ENCODE data around the gene RAB22A. TPM values are rescaled to one million over a fixed set of nuclear protein-coding genes. Genes with fewer than 3 reads are reported as not detected.
A peak's percentile ranks its signal among the peaks of the same experiment; 100 is the strongest.

Gene RAB22A, protein sequence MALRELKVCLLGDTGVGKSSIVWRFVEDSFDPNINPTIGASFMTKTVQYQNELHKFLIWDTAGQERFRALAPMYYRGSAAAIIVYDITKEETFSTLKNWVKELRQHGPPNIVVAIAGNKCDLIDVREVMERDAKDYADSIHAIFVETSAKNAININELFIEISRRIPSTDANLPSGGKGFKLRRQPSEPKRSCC
- 23.5 and 25.4 TPM in 2 replicates for total RNA-seq (2014; rRNA removed; shearing (Covaris generic))

DNA sequence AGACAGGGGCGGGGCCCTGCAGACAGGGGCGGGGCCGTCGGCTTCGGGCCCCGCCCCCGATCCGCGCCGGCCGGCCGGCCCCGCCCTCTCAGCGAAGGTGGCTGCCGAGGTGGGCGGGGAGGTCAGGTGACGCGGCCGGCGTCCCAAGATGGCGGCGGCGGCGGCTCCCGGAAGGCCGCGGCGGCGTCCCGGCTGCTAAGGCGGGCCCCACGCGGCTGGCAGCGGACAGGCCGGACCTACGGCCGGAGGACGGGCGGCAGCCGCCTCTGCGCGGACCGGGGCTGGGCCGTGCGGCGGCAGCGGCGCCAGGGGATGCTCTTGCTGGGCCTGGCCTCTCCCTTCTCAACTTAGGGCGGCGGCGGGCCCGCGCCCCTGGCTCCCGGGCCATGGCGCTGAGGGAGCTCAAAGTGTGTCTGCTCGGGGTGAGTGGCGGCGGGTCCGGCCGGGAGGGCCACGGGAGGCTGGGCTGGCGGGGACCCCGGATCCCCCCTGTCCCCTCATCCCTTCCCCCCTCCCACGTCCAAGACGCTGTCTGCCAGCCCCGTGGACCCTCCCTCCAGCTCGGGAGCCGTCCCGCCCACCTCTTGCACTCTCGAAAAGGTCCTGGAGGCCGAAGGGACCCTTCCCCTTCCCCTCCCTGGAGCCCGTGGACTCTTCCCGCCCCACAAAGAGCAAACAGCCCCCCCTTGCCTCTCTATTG lies at the start of gene RAB22A:
Gene RAB22A (plus strand): TSS at position 125 of the 700 bp plus-strand sequence. CDS start 262 bp downstream, at position 387.
- peak; percentile 86 to 93 for DNase-seq
- no peaks in the 10 kb centered on the region for H3K27me3 ChIP-seq

GRCh38 chr20:58260006-58260405 lies 49.5 kb upstream of the RAB22A start:
- no peak overlapping the region for H3K4me3 ChIP-seq
- no peaks in the 10 kb centered on the region for H3K9me3 ChIP-seq (replicated peaks)
- DNase-seq: no peak
- no peaks in the 10 kb centered on the region for H3K27me3 ChIP-seq
- no peaks in the 10 kb centered on the region for H3K4me1 ChIP-seq
- peaks cover 6% of the 10 kb centered on the region for H3K36me3 ChIP-seq
- no peak overlapping the region for H3K27ac ChIP-seq

More for the DNA sequence above, at the start of gene RAB22A:
- H3K9me3 ChIP-seq (replicated peaks): no peaks in the 10 kb centered on the region
- H3K4me3 ChIP-seq: peak within 1 kb of the TSS; percentile 99
- peaks cover 25% of the 10 kb centered on the region for H3K36me3 ChIP-seq
- H3K4me1 ChIP-seq: peaks cover 18% of the 10 kb centered on the region
- H3K27ac ChIP-seq: peak within 1 kb of the TSS; percentile 78

DNA sequence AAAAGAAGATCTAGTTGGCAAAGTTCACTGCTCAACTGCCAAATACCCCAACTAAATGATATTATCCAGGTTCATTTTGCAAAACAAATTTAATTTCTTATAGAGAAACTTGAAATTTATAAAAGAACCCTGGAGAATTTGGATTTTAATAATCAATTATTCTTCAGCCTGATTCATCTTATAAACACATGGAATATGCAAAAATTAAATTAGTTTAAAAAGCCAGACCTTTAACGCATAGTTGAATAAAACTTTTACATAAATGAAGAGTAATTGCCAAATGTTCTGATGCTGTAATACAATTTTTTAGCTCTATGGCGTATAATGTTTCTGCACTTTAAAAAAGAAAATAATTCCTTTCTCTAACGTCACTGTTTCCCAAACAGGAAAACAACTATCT lies 47.9 kb upstream of the RAB22A start:
- no peak for DNase-seq
- Histone ChIP-seq H3K36me3 (peaks cover 12% of the 10 kb centered on the region), H3K4me3 (no peak overlapping the region), H3K27ac (no peak overlapping the region), H3K4me1 (no peaks in the 10 kb centered on the region), H3K27me3 (no peaks in the 10 kb centered on the region), H3K9me3 (replicated peaks) (no peaks in the 10 kb centered on the region)

DNA sequence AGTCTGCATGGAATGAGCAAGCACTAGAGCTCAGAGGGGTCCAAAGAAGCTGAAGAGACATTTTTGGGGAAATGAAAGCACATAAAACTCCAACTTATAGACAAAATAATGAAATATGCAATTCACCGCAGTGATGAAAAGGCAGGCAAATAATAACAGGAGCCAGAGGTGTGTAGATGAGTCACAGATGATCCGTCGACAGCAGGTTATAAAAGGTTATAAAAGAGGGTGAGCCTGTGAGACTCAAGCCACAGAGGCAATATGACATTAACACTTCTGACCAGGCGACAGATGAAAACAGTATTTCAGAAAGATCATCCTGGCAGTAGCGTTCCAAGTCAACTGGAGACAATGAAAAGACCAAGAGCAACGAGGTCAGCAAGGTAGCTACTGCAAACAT lies 45.2 kb upstream of the RAB22A start:
- no peak overlapping the region for H3K27ac ChIP-seq
- H3K4me1 ChIP-seq: no peaks in the 10 kb centered on the region
- H3K4me3 ChIP-seq: no peak overlapping the region
- no peak for DNase-seq
- H3K9me3 ChIP-seq (replicated peaks): no peaks in the 10 kb centered on the region
- peaks cover 12% of the 10 kb centered on the region for H3K36me3 ChIP-seq
- no peaks in the 10 kb centered on the region for H3K27me3 ChIP-seq

DNA sequence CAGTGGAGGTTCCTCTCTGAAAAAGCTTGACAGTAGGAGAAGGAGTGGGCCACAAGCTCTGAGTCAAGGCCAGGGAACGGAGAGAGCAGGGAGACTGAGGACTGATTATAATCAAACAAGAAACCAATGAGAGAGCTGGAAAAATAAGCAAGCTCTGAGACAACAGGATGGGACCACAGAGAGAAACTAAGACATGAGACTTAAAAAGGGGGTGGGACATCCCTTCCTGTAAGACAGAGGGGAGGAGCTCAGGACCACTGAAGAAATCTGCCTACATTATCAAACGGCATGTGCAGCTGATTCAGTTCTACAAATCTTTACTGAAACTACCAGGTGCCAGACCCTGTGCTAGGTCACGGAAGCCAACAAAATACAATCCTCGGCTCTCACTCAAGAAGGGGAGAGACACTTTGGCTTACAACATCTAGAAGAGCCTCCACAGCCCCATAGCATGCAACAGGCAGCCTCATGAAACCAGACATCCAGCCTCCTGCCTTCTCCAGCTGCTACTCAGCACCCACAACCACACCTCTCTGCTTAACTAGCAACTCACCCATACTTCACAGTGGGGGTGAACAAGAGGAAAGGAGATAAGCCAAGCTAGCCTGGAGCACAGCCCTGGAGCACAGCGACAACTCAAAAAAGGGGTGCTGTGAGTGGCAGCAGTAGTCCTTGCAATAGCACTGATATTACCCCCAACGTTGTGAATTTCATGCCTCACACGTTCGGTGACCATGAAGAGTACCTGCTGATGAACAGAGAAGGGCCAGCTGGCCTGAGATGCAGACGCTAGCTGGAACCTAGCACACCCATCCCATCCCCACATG lies 41.9 kb upstream of the RAB22A start:
- no peak overlapping the region for H3K27ac ChIP-seq
- no peaks in the 10 kb centered on the region for H3K27me3 ChIP-seq
- H3K9me3 ChIP-seq (replicated peaks): no peaks in the 10 kb centered on the region
- DNase-seq: no peak
- peaks cover 5% of the 10 kb centered on the region; the same call in 1 of the 2 replicates for H3K4me1 ChIP-seq
- peaks cover 19% of the 10 kb centered on the region for H3K36me3 ChIP-seq
- H3K4me3 ChIP-seq: no peak overlapping the region

- H3K4me1 ChIP-seq: peaks cover 5% of the 10 kb centered on the region; the same call in 1 of the 2 replicates
- H3K36me3 ChIP-seq: peaks cover 15% of the 10 kb centered on the region
- H3K4me3 ChIP-seq: no peak overlapping the region
- 0 out of 2 replicates have a peak, but pooled peaks cover 3% of the 10 kb centered on the region for H3K9me3 ChIP-seq (replicated peaks)
- H3K27me3 ChIP-seq: no peaks in the 10 kb centered on the region
- DNase-seq: no peak
- no peak overlapping the region for H3K27ac ChIP-seq
These were observed 41.1 kb upstream of the RAB22A start for GRCh38 chr20:58268421-58268821.

DNA sequence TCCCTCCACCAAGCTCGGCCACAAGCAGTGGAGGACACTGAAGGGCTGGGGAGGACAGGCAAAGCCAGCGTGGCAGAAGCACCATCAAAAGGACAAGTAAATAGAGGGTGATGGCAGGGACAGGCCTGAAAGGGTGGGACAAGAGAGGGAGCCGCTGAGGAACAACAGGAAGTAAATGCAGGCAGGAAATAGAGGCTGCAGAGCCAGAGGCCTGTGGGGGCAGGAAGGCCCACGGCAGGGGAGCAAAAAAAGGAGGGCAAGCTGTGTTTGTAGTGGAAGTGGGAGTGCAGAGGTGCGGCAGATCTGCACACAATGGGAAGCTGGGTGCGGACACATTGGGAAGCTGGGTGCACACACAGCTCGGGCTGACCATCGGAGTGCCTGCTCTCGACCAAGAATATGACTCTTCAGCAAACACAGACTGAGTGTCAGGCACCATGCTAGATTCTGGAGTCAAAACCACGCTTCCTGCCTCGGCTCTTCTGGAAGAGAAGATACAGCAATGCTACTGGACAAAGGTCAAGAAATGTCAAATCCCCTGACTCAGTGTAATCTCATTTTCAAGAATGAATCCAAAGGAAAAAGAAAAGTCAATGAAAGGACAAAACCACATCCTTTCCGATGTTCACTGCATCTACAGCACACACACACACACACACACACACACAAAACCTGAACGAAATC lies 40.4 kb upstream of the RAB22A start:
- peaks cover 5% of the 10 kb centered on the region; the same call in 1 of the 2 replicates for H3K9me3 ChIP-seq (replicated peaks)
- no peak overlapping the region for H3K4me3 ChIP-seq
- no peak for DNase-seq
- peaks cover 15% of the 10 kb centered on the region for H3K36me3 ChIP-seq
- H3K27me3 ChIP-seq: no peaks in the 10 kb centered on the region
- no peak overlapping the region for H3K27ac ChIP-seq
- H3K4me1 ChIP-seq: peaks cover 5% of the 10 kb centered on the region; the same call in 1 of the 2 replicates

- H3K4me3 ChIP-seq: no peak overlapping the region
- H3K36me3 ChIP-seq: peaks cover 7% of the 10 kb centered on the region
- H3K27me3 ChIP-seq: no peaks in the 10 kb centered on the region
- no peak overlapping the region for H3K27ac ChIP-seq
- H3K4me1 ChIP-seq: peaks cover 5% of the 10 kb centered on the region; the same call in 1 of the 2 replicates
- peak in 1 of 2 experiments; percentile 21 for DNase-seq
- peaks cover 13% of the 10 kb centered on the region; the same call in 1 of the 2 replicates for H3K9me3 ChIP-seq (replicated peaks)
These were observed 37.7 kb upstream of the RAB22A start for GRCh38 chr20:58271606-58272351.

DNA sequence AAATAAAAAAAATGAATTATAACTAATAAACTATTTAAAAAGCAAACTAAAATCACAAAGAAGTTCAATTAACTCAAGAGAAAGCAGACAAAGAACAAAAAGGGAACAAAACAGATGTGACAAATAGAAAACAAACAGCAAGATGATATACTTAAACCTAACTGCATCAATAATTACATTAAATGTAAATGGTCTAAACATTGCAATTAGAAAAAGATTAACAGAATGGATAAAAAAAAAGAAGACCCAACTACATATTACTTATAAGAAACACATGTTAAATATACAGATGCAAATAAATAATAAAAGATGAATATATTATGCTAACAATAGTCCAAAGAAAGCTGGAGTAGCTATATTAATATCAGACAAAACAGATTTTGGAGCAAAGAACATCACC lies 35.1 kb upstream of the RAB22A start:
- Histone ChIP-seq H3K4me1 (peaks cover 5% of the 10 kb centered on the region; the same call in 1 of the 2 replicates), H3K36me3 (peaks cover 7% of the 10 kb centered on the region), H3K9me3 (replicated peaks) (peaks cover 13% of the 10 kb centered on the region; the same call in 1 of the 2 replicates), H3K27ac (no peak overlapping the region), H3K27me3 (no peaks in the 10 kb centered on the region), H3K4me3 (no peak overlapping the region)
- DNase-seq: no peak

- Histone ChIP-seq H3K9me3 (replicated peaks) (peaks cover 13% of the 10 kb centered on the region; the same call in 1 of the 2 replicates), H3K27me3 (no peaks in the 10 kb centered on the region), H3K27ac (no peak overlapping the region), H3K36me3 (peaks cover 2% of the 10 kb centered on the region), H3K4me3 (no peak overlapping the region), H3K4me1 (peaks cover 1% of the 10 kb centered on the region; the same call in 1 of the 2 replicates)
- no peak for DNase-seq
These were observed 32.4 kb upstream of the RAB22A start for GRCh38 chr20:58277107-58277506.

DNA sequence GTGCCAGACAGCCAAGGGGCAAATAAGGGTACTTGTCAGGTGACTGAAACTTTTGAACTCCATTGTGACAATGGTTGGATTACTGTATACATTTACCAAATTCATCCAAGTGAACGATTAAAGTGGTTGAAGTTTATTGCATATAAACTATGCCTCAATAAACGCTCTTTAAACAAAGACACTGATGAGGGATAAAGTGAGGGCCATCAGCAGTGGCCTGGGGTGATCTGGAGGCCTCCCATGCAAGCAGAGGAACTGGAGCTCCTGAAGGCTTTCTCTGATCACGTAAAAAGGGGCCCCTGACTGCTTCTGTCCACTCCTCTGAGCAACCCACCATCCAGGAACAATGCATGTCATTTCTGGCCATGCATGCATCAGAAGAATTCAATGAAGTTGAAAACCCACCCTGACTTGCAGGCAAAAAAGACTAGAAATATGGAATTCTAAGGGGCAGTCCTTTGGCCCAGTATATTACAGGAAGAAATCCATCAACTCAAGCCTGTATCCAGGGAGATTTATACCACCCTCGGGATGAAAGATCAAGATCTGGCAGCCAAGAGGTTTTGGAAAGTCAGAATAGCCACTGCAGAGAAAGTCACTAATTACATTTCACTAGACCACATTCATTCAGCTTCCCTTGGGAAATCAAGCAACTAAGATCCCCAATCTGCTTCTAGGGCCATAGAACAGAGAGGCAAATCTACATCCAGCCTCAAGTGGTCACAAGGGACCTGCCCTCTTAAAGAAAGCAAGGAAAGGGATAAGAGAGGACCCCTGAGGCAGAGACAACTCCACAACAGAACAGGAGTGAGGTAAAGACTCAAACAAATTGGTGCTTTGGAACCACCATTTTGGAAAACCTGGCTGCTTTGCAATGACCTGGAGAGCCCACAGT lies 31.7 kb upstream of the RAB22A start:
- H3K27me3 ChIP-seq: no peaks in the 10 kb centered on the region
- H3K27ac ChIP-seq: no peak overlapping the region
- no peaks in the 10 kb centered on the region; the same call in none of the 2 replicates for H3K36me3 ChIP-seq
- DNase-seq: no peak
- H3K4me3 ChIP-seq: no peak overlapping the region
- no peaks in the 10 kb centered on the region for H3K4me1 ChIP-seq
- H3K9me3 ChIP-seq (replicated peaks): peaks cover 13% of the 10 kb centered on the region; the same call in 1 of the 2 replicates

DNA sequence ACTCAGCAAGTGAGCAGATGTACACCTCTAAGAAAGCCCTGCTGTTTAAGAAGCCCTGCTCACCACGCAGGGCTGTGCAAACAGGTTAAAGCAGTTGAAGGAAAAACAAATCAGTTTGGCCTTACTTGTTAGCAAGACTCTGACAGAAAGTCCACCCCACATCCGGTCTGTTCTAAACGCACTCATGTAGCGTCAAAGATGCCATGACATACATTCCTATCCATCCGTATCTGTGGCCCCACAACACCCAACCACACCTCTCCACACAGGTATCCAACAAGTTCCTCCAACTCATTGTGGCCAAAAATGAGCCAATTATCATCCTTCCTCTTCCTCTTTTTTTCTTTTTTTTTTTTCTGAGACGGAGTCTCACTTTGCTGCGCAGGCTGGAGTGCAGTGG lies 22.8 kb upstream of the RAB22A start:
- Histone ChIP-seq H3K27me3 (no peaks in the 10 kb centered on the region), H3K4me1 (no peaks in the 10 kb centered on the region), H3K36me3 (peaks cover 2% of the 10 kb centered on the region; the same call in 1 of the 2 replicates), H3K4me3 (no peak overlapping the region), H3K9me3 (replicated peaks) (no peaks in the 10 kb centered on the region), H3K27ac (no peak overlapping the region)
- DNase-seq: no peak

DNA sequence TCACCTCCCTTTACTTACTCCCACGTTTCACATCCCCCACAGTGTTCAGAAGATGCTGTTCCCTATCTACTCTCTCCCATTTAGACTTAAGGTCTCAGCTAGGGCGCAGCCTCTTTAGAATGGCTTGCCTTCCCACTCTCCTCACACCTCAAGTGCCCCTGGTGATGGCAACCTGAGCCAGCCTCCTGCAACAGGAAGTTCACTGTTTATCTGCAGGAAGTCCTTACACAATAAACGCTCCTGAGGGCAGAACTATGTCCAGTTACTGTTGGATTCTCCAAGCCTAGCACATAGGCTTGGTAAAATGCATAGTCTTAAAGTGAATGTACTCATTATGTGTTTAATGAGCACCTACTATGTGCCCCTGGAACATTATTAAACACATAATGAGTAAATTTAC lies 21.9 kb upstream of the RAB22A start:
- H3K4me1 ChIP-seq: no peaks in the 10 kb centered on the region
- peaks cover 2% of the 10 kb centered on the region; the same call in 1 of the 2 replicates for H3K36me3 ChIP-seq
- no peaks in the 10 kb centered on the region for H3K9me3 ChIP-seq (replicated peaks)
- H3K27ac ChIP-seq: no peak overlapping the region
- DNase-seq: no peak
- H3K4me3 ChIP-seq: no peak overlapping the region
- H3K27me3 ChIP-seq: no peaks in the 10 kb centered on the region
